ENCODE measurements around the gene GRM7.

GRM7 gene

GRCh38 chr3:7146529-7146928, 285.6 kb downstream of the GRM7 start:
- ChIA-PET CTCF (interaction anchor here (0.6 kb wide), 1 partner anchor 884 kb away, joined by 10 read pairs; no protein-coding TSS in a partner anchor), POLR2A (ENCODE audit: low non-redundant PET) (no interaction called here)
- no peak for DNase-seq (ENCODE audit: low spot score)
- TF ChIP-seq, protein P1, sequence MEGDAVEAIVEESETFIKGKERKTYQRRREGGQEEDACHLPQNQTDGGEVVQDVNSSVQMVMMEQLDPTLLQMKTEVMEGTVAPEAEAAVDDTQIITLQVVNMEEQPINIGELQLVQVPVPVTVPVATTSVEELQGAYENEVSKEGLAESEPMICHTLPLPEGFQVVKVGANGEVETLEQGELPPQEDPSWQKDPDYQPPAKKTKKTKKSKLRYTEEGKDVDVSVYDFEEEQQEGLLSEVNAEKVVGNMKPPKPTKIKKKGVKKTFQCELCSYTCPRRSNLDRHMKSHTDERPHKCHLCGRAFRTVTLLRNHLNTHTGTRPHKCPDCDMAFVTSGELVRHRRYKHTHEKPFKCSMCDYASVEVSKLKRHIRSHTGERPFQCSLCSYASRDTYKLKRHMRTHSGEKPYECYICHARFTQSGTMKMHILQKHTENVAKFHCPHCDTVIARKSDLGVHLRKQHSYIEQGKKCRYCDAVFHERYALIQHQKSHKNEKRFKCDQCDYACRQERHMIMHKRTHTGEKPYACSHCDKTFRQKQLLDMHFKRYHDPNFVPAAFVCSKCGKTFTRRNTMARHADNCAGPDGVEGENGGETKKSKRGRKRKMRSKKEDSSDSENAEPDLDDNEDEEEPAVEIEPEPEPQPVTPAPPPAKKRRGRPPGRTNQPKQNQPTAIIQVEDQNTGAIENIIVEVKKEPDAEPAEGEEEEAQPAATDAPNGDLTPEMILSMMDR (conservative IDR thresholded peaks at IDR 0.05; ENCODE audit: low read depth), result no peak
- no peak overlapping the region for H3K27ac ChIP-seq

DNA sequence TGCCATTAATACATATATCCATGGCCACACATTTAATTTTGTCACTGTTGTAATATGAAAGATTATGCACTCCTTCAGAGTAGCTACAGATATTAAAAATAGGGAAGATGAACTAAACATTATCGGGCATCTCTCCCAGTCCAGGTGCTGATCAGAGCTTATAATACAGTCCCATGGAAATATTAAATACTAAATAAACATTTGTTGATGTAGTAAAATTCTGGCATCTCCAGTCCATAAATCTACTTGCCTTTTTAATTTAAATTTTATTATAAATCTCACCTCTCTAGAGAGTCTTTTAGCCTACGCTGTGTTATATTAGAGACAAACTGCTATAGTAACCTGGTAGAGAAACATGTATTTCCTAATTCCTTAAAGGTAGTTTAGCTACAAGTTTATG, 297.6 kb downstream of the GRM7 start:
- ChIA-PET CTCF (interaction anchor here (0.5 kb wide), 1 partner anchor 249 kb away, joined by 4 read pairs; no protein-coding TSS in a partner anchor), POLR2A (ENCODE audit: low non-redundant PET) (no interaction called here)
- DNase-seq (ENCODE audit: low spot score), result no peak
- TF ChIP-seq, protein P1 (conservative IDR thresholded peaks at IDR 0.05; ENCODE audit: low read depth), result no peak
- no peak overlapping the region for H3K27ac ChIP-seq

- TF ChIP-seq, protein P1 (conservative IDR thresholded peaks at IDR 0.05; ENCODE audit: low read depth), result no peak
- no peak overlapping the region for H3K27ac ChIP-seq
- CTCF ChIA-PET, result no interaction called here
- no peak for DNase-seq (ENCODE audit: low spot score)
- POLR2A ChIA-PET (ENCODE audit: low non-redundant PET), result no interaction called here
Measured at GRCh38 chr3:7160689-7161088, 299.8 kb downstream of the GRM7 start.

DNA sequence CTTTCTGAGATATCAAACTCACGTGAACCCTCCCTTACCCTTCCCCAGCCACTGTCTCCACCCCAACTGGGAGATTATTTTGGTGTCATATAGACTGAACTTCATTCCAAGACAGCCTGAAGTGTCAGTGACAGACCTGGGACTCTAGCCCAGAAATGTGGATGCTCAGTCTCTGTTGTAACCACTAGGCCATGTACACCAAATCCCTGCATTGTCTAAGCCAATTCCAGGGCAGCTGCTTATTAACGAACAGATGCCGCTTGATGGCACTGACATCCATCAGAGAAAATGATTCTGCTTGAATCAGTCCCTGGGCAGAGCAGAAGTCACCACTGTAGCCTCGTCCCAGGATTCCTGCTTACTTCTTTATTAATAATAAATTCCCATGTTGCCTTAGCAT, 305.5 kb downstream of the GRM7 start:
- no peak for DNase-seq (ENCODE audit: low spot score)
- ChIA-PET POLR2A (ENCODE audit: low non-redundant PET) (no interaction called here), CTCF (no interaction called here)
- no peak overlapping the region for H3K27ac ChIP-seq
- TF ChIP-seq, protein P1 (conservative IDR thresholded peaks at IDR 0.05; ENCODE audit: low read depth), result no peak

DNA sequence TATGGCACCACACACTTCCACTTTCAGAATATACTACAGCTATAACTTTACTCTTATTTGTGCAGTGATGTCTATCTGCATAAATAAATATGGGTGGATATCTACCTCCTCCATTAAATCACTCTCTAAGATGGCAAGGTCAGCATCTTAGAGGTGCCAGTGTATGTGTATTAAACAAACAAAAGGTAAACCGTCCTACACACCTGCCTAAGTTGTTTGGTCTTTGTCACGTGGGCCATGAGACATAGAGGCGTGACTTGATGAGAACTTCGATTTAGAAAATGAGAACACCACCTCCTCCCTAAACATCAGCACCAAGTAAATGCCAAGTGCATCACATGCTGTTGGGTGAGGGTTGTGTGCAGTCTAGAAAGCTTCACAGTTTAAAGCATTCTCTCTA, 310.6 kb downstream of the GRM7 start:
- no peak overlapping the region for H3K27ac ChIP-seq
- DNase-seq (ENCODE audit: low spot score), result no peak
- ChIA-PET POLR2A (ENCODE audit: low non-redundant PET) (no interaction called here), CTCF (no interaction called here)
- TF ChIP-seq, protein P1 (conservative IDR thresholded peaks at IDR 0.05; ENCODE audit: low read depth), result no peak

- POLR2A ChIA-PET (ENCODE audit: low non-redundant PET), result no interaction called here
- CTCF ChIA-PET, result no interaction called here
- no peak overlapping the region for H3K27ac ChIP-seq
- TF ChIP-seq, protein P1 (conservative IDR thresholded peaks at IDR 0.05; ENCODE audit: low read depth), result no peak
- no peak for DNase-seq (ENCODE audit: low spot score)
Measured at GRCh38 chr3:7172996-7173395, 312.1 kb downstream of the GRM7 start.

- TF ChIP-seq, protein P1 (conservative IDR thresholded peaks at IDR 0.05; ENCODE audit: low read depth), result no peak
- POLR2A ChIA-PET (ENCODE audit: low non-redundant PET), result no interaction called here
- CTCF ChIA-PET, result no interaction called here
- H3K27ac ChIP-seq, result no peak overlapping the region
- no peak for DNase-seq (ENCODE audit: low spot score)
Measured at GRCh38 chr3:7188551-7188950, 327.6 kb downstream of the GRM7 start.

Data from RWPE1 (cell line).